Left lobe of liver (tissue), 2 donors: ENCODE data around the gene GPR179. TPM values are rescaled to one million over a fixed set of nuclear protein-coding genes. Genes with fewer than 3 reads are reported as not detected.
"Not testable (repeated sequence)": the region's sequence is repeated elsewhere in the genome, so short reads cannot be mapped to it uniquely, and the experiment has no call there.

Experiments
- ATAC-seq: fragments of 200-7000 bp; cut with Tn5 transposase; one replicate; pipeline ENCODE4 v1.9.1; 2020; ENCODE audit warnings: mild to moderate bottlenecking, moderate library complexity
- DNase-seq: peaks from one replicate; pipeline ENCODE4 v3.0.0-alpha.2; 2020; ENCODE audit warnings: low spot score
- total RNA-seq: library from RNA; stranded (reverse); gene quantifications from one replicate; pipeline ENCODE4 v1.2.1, GENCODE V29; 2021
- donor health status: DM: no; HTN: no; CAD: no; lungs with moderate emphysema.
- donor health status: DM: no; HTN: yes; CAD: no.

Gene GPR179
- total RNA-seq, 1 donor from 2014 or later, result 0.03 TPM

DNA sequence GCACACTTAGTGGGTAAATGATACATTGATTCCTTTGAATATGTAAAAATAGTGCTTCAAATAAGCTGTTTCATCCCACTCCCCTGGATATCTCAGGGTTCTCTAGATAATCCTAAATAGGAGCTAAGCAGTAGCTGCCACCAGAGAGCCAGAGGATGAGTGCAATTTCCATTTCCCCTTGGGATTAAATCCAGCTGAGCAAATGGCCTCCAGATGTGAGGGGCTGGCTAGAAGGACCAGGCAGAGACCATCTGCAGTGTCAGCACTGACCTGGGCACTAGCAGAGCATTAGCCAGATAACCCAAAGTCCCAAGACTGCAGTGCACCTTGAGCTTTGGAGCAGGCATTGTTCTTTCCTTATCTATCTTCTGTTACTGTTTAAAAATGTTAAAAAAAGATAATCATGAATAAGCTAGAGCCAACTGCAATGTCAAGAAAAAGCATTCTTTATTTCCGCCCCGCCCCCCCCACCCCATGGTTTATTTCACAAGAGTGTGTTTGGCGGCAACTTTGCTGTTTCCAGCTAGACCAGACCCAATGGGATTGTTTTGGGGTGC lies 19.5 kb downstream of the GPR179 start:
- ATAC-seq, result no peak
- no peak for DNase-seq

GRCh38 chr17:38322897-38323296 lies 20.9 kb downstream of the GPR179 start:
- ATAC-seq, result no peak
- no peak for DNase-seq

- DNase-seq (peak; percentile 60), ATAC-seq (peak; percentile 88)
Measured at GRCh38 chr17:38322156-38322779, 21.5 kb downstream of the GPR179 start.

GRCh38 chr17:38320482-38320881 lies 23.3 kb downstream of the GPR179 start:
- DNase-seq (no peak), ATAC-seq (no peak)

DNA sequence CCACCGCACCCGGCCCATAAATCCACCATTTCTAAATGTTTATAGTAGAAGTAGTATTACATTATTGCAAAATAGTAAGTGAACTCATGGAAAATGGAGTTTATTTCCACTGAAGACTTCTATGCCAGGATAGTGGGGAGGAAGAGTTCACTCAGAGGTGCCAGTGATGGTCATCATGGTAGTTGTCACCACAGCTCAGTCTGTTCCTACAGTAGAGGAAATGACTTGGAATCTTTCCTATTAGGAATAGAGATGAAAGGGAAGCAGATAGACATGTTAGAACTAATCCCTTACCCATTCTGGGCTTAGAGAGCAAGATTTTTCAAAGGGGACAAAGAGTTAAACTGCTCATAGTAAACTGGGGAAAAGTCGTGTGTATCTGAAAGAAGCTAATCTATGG lies 26.7 kb downstream of the GPR179 start:
- ATAC-seq, result no peak
- no peak for DNase-seq

- no peak for ATAC-seq
- DNase-seq, result no peak
Measured at GRCh38 chr17:38315497-38315896, 28.3 kb downstream of the GPR179 start.

- DNase-seq (peak; percentile 99), ATAC-seq (peak; percentile 93)
Measured at GRCh38 chr17:38296834-38297517, 46.8 kb downstream of the GPR179 start, which contains the start of gene MRPL45. Gene MRPL45, plus strand, starts transcription at chr17:38297168. Its CDS starts 16 bp downstream, at chr17:38297184.

GRCh38 chr17:38295602-38296365 lies 48.0 kb downstream of the GPR179 start:
- ATAC-seq, result peak; percentile 23
- DNase-seq, result not testable (repeated sequence)

- DNase-seq, ATAC-seq: not testable (repeated sequence)
Measured at GRCh38 chr17:38289760-38290159, 54.0 kb downstream of the GPR179 start.

- DNase-seq, result not testable (repeated sequence)
- ATAC-seq, result peak; percentile 98
Measured at GRCh38 chr17:38288217-38288827, 55.4 kb downstream of the GPR179 start.

GRCh38 chr17:38286501-38287091 lies 57.2 kb downstream of the GPR179 start:
- peak; percentile 41 for ATAC-seq
- DNase-seq, result not testable (repeated sequence)

GRCh38 chr17:38285994-38286393 lies 57.8 kb downstream of the GPR179 start:
- DNase-seq, ATAC-seq: not testable (repeated sequence)

Other genes starting within 250 kb of the GPR179 start
- not detected for gene TBC1D3E, start 216.0 kb downstream of the GPR179 start, total RNA-seq
- gene TBC1D3, start 151.4 kb downstream of the GPR179 start, total RNA-seq, result not detected
- 19.1 TPM for gene MRPL45, start 46.8 kb downstream of the GPR179 start, total RNA-seq
- 6.4 TPM for gene SOCS7, start 7.9 kb upstream of the GPR179 start, total RNA-seq
- gene ARHGAP23, start 84.5 kb upstream of the GPR179 start, total RNA-seq, result 3.3 TPM